Uterus (tissue), 4 donors: ENCODE results near the gene SMOC2. TPM values are rescaled to one million over a fixed set of nuclear protein-coding genes. Genes with fewer than 3 reads are reported as not detected.
A peak's percentile ranks its signal among the peaks of the same experiment; 100 is the strongest.
"Not testable (repeated sequence)": the region's sequence is repeated elsewhere in the genome, so short reads cannot be mapped to it uniquely, and the experiment has no call there.

Experiments
- DNase-seq, 2 donors: peaks; one replicate each; pipeline ENCODE4 v3.0.0-alpha.2; 2019 to 2020
- H3K27ac ChIP-seq, 2 donors: fragments of 200-600 bp; sonication (generic); 1 replicate in 1 of 2; 2 replicates in 1 of 2; pipeline ENCODE4 v1.5.1; 2016 to 2018
- H3K27me3 ChIP-seq, 2 donors: fragments of 200-600 bp; sonication (generic); one replicate each; pipeline ENCODE4 v1.5.1; 2018 to 2019; ENCODE audit warnings: control low read depth in 1 of 2
- H3K36me3 ChIP-seq, 2 donors: fragments of 200-600 bp; sonication (generic); one replicate each; pipeline ENCODE4 v1.5.1; 2019; ENCODE audit warnings: control low read depth in 1 of 2
- H3K4me1 ChIP-seq, 2 donors: fragments of 200-600 bp; sonication (generic); one replicate each; pipeline ENCODE4 v1.5.1; 2018 to 2019; ENCODE audit warnings: control low read depth in 1 of 2
- H3K4me3 ChIP-seq, 2 donors: fragments of 200-600 bp; sonication (generic); 1 replicate in 1 of 2; 2 replicates in 1 of 2; pipeline ENCODE4 v1.5.1; 2018 to 2019; ENCODE audit warnings: mild to moderate bottlenecking in 1 of 2
- H3K9me3 ChIP-seq, 2 donors: fragments of 200-600 bp; sonication (generic); one replicate each; pipeline ENCODE4 v1.5.1; 2019; ENCODE audit warnings: control low read depth in 1 of 2
- CTCF ChIP-seq, 4 experiments: fragments of 200-600 bp in 2 of 4; fragments of 450-650 bp in 2 of 4; sonication (generic) in 2 of 4; IDR thresholded peaks; one replicate each; pipeline ENCODE4 v1.5.1; 2016 to 2019; ENCODE audit warnings: antibody characterized with exemption in 4 of 4, mild to moderate bottlenecking in 2 of 4, moderate library complexity in 1 of 4
- POLR2A ChIP-seq, 2 donors: fragments of 450-650 bp; IDR thresholded peaks; one replicate each; pipeline ENCODE4 v1.6.1; 2016; ENCODE audit warnings: antibody characterized with exemption in 2 of 2, mild to moderate bottlenecking in 1 of 2, moderate library complexity in 1 of 2
- intact Hi-C: fragments of 100-400 bp; cut with DNase I; formaldehyde crosslinking; loops from one replicate; pipeline ENCODE4 v1.15.1; 2023; ENCODE audit warnings: low total_unique reads
- total RNA-seq, 4 donors: library from RNA; depleted of rRNA in 3 of 4; stranded (reverse); fragments of >200 nt in 3 of 4; gene quantifications; one replicate each; pipeline versions ENCODE4 v1.1.0 to v1.2.4, GENCODE V29; 2014 to 2023
- donor health status: DM: yes; HTN: yes; CAD: no.

SMOC2 gene
- total RNA-seq, 4 donors from 2014 or later = 98.2 to 139 (median 121) TPM

- Histone ChIP-seq H3K27me3 (no peaks in the 10 kb centered on the region), H3K27ac (peak overlapping the region in 1 of 2 donors; percentile 2), H3K4me1 (no peaks in the 10 kb centered on the region), H3K36me3 (no peaks in the 10 kb centered on the region), H3K9me3 (no peaks in the 10 kb centered on the region), H3K4me3 (no peak overlapping the region)
- TF ChIP-seq POLR2A (IDR thresholded peaks at IDR 0.05) = no peak
- no peak for TF ChIP-seq CTCF (IDR thresholded peaks at IDR 0.05)
- DNase-seq = no peak
- intact Hi-C loops = no loop called here
Observed at GRCh38 chr6:168562576-168563151, 121.7 kb downstream of the SMOC2 start.

DNA sequence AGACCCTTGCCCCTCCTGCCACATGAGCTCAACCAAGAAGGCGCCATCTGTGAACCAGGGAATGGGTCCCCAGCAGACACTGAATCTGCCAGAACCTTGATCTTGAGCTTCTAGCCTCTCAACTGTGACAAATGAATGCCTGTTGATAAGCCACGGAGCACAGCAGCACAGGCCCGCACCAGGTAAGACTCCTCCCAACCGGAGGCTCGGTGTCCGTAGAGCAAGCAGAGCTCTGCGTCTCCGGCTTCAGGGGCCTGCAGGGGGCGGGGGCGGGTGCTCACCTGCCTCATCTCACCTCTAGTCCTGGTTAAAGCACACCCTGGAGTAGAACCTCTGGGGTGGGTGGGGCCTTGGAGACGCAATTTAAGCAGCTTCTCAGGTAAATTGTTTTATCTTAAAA is 122.7 kb downstream of the SMOC2 start:
- intact Hi-C loops = no loop called here
- Histone ChIP-seq H3K4me3 (no peak overlapping the region), H3K27me3 (no peaks in the 10 kb centered on the region), H3K27ac (no peak overlapping the region), H3K4me1 (no peaks in the 10 kb centered on the region), H3K9me3 (no peaks in the 10 kb centered on the region), H3K36me3 (no peaks in the 10 kb centered on the region)
- DNase-seq = no peak
- TF ChIP-seq POLR2A (IDR thresholded peaks at IDR 0.05) (no peak), CTCF (IDR thresholded peaks at IDR 0.05) (no peak)

GRCh38 chr6:168565112-168565511 is 124.1 kb downstream of the SMOC2 start:
- DNase-seq = no peak
- no peaks in the 10 kb centered on the region for H3K4me1 ChIP-seq
- H3K27ac ChIP-seq = peak overlapping the region in 1 of 2 donors; percentile 73
- H3K36me3 ChIP-seq = no peaks in the 10 kb centered on the region
- TF ChIP-seq CTCF (IDR thresholded peaks at IDR 0.05) = no peak
- TF ChIP-seq POLR2A (IDR thresholded peaks at IDR 0.05) = no peak
- H3K4me3 ChIP-seq = no peak overlapping the region
- H3K9me3 ChIP-seq = no peaks in the 10 kb centered on the region
- intact Hi-C loops = no loop called here
- H3K27me3 ChIP-seq = no peaks in the 10 kb centered on the region

- no peaks in the 10 kb centered on the region for H3K36me3 ChIP-seq
- intact Hi-C loops = no loop called here
- no peaks in the 10 kb centered on the region for H3K9me3 ChIP-seq
- H3K4me3 ChIP-seq = no peak overlapping the region
- no peak for DNase-seq
- TF ChIP-seq POLR2A (IDR thresholded peaks at IDR 0.05) (no peak), CTCF (IDR thresholded peaks at IDR 0.05) (no peak)
- peak overlapping the region; percentile 64 to 79 for H3K27ac ChIP-seq
- H3K4me1 ChIP-seq = peaks cover 9 to 15% of the 10 kb centered on the region in 2 donors
- no peaks in the 10 kb centered on the region for H3K27me3 ChIP-seq
Observed at GRCh38 chr6:168570211-168570610, 129.2 kb downstream of the SMOC2 start.

DNA sequence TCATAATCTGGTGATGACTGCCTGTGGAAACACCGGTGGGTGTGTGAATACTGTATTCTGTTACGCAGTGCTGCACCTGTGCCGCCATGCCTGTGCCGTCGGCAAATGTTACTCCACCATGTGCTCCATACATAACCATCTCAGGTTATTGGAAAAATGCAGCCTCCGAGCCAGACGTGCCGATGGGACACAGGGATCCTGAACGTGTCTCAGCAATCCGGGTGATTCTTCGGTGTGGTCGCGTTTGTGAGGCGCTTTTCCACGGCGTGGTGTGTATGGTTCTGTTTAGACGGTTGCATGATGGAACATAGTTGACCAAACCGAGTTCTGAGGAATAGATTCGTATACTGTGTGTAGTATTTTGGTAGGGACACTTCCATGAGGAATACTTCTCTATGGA is 130.3 kb downstream of the SMOC2 start:
- H3K4me1 ChIP-seq = peaks cover 9 to 15% of the 10 kb centered on the region in 2 donors
- DNase-seq = no peak
- H3K4me3 ChIP-seq = no peak overlapping the region
- H3K9me3 ChIP-seq = no peaks in the 10 kb centered on the region
- no peaks in the 10 kb centered on the region for H3K27me3 ChIP-seq
- no peak for TF ChIP-seq POLR2A (IDR thresholded peaks at IDR 0.05)
- TF ChIP-seq CTCF (IDR thresholded peaks at IDR 0.05) = no peak
- H3K27ac ChIP-seq = peak overlapping the region; percentile 64 to 79
- intact Hi-C loops = no loop called here
- H3K36me3 ChIP-seq = no peaks in the 10 kb centered on the region

DNA sequence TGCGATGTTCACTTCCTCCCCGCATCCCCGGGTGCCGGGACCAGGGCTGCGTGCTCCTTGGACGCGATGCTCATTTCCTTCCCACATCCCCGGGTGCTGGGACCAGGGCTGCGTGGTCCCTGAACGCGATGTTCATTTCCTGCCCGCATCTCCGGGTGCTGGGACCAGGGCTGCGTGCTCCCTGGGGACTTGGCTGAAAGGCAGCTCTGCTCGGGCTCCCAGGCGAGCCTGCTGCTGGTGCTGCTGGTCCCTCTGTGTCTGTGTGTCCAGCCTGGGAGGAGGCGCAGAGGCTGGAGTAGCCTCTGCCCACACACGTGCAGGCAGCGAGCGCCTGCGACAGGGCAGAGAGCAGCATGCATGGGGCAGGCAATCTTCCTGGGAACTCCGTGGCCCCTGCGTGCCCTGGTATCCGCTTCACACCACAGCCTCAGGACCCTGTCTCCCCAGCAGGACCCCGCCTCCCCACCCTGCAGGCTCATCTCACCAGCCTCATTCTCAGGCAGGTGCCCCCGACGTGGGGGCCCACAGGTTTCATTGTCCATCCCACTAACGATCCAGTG is 132.4 kb downstream of the SMOC2 start:
- DNase-seq, intact Hi-C loops, H3K4me3 ChIP-seq, H3K27me3 ChIP-seq, H3K36me3 ChIP-seq, H3K9me3 ChIP-seq: not testable (repeated sequence)
- Histone ChIP-seq H3K27ac (peak overlapping the region; percentile 88 to 92), H3K4me1 (peaks cover 9 to 15% of the 10 kb centered on the region in 2 donors)
